ENCODE measurements around the gene NR1H4. TPM values are rescaled to one million over a fixed set of nuclear protein-coding genes. Genes with fewer than 3 reads are reported as not detected.

NR1H4 gene
- not detected in 2 replicates for total RNA-seq (ENCODE audit: low replicate concordance)

DNA sequence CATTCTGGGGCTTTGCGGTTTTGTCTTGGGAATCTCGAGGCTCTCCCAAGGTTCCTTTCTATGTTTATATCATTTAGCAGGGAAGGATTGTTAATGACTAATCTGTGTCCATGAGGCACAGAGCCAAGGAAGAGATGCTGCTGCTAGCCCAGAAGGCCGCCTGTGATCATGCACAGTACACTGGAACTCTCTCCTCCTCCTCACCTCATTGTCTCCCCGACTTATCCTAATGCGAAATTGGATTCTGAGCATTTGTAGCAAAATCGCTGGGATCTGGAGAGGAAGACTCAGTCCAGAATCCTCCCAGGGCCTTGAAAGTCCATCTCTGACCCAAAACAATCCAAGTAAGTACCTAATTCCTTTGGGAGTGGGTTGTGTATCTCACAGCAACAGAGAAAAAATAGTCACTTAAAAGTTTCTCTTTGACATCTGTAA is at the start of gene NR1H4:
Gene NR1H4 (plus strand): TSS at position 151 of the 435 bp plus-strand sequence. CDS start 19,458 bp downstream, outside the sequence.

DNA sequence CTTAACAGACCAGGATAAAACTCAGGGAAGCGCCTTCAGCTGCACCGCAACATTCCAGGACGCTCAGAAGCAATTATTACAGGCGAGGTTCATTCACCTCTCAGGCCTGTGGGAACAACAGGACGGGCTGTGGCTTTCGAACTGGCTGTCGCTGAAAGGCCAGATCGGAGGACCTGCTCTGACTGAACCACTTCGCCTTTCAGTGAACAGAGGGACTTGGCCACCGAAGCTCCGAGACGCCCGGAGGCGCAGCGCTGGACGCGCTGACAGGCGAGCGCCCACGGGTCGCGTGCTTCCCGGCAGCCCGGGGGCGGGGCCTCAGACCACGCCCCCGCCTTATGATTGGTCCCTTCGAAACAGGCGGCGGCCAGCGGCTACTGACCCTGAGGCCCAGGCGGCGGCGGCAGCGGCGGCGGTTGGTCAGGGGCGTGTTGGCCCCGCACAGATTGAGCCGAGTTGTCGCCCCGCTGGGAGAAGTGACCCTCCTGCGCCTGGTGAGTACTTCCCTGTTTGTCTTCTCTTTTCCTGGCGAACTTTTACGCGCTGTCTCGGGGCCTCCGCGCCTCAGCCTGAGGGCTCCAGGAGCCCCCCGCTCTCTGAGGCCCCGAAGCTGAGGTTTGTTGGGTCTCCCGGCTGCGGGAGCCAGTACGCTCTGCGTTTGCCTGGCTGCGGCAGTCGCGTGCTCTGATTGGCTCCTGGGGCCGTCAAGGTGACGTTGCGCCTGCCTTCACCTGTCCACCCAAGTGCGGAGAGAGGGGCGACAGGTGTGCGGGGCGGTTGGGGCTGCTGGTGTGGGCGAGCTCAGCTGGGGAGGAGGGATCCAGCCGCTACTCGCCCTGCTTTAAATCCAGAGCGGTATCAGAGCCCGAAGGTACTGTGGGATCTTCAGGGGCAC is 99.9 kb downstream of the NR1H4 start, which contains the start of gene GAS2L3:
Gene GAS2L3 (plus strand): TSS at position 393 of the 895 bp plus-strand sequence. CDS start 21,221 bp downstream, outside the sequence.

Other genes starting within 250 kb of the NR1H4 start
- gene DEPDC4, start 206.8 kb upstream of the NR1H4 start, total RNA-seq (ENCODE audit: low replicate concordance), result 1.1 and 1.2 TPM in 2 replicates
- 12.3 and 27.2 TPM in 2 replicates for gene SCYL2, start 206.7 kb upstream of the NR1H4 start, total RNA-seq (ENCODE audit: low replicate concordance)
- gene SLC17A8, start 116.8 kb upstream of the NR1H4 start, total RNA-seq (ENCODE audit: low replicate concordance), result not detected in 2 replicates
- gene GAS2L3, start 99.8 kb downstream of the NR1H4 start, total RNA-seq (ENCODE audit: low replicate concordance), result 4.6 and 7.6 TPM in 2 replicates